GM18508 (cell line): ENCODE measurements around the gene AGFG2.
"Not testable (repeated sequence)": the region's sequence is repeated elsewhere in the genome, so short reads cannot be mapped to it uniquely, and the experiment has no call there.

Experiments used
- ATAC-seq: cut with Tn5 transposase; IDR thresholded peaks from one replicate; pipeline ENCODE4 v1.9.1; 2021; ENCODE audit warnings: moderate number of reproducible peaks; ENCODE audit not compliant: insufficient read depth, unreplicated experiment

Gene AGFG2

GRCh38 chr7:100538654-100539435, at the start of gene AGFG2:
TSS of gene AGFG2 (plus strand) at chr7:100539203. CDS start at chr7:100539347, 144 bp downstream.
- peak; percentile 80 for ATAC-seq

GRCh38 chr7:100489824-100490223, 49.2 kb upstream of the AGFG2 start:
- no peak for ATAC-seq

GRCh38 chr7:100490483-100491191, 48.4 kb upstream of the AGFG2 start:
- no peak for ATAC-seq

- ATAC-seq = no peak
Observed at GRCh38 chr7:100491192-100491578, 47.8 kb upstream of the AGFG2 start.

GRCh38 chr7:100492738-100493475, 46.1 kb upstream of the AGFG2 start:
- ATAC-seq = no peak

GRCh38 chr7:100493476-100494264, 45.3 kb upstream of the AGFG2 start:
- ATAC-seq = no peak

GRCh38 chr7:100496509-100496908, 42.5 kb upstream of the AGFG2 start:
- no peak for ATAC-seq

GRCh38 chr7:100500743-100501142, 38.3 kb upstream of the AGFG2 start:
- not testable (repeated sequence) for ATAC-seq

GRCh38 chr7:100504031-100504430, 35.0 kb upstream of the AGFG2 start:
- ATAC-seq = not testable (repeated sequence)

- ATAC-seq = no peak
Observed at GRCh38 chr7:100504887-100505611, 34.0 kb upstream of the AGFG2 start.

- no peak for ATAC-seq
Observed at GRCh38 chr7:100506356-100506923, 32.6 kb upstream of the AGFG2 start.

GRCh38 chr7:100509231-100509630, 29.8 kb upstream of the AGFG2 start:
- no peak for ATAC-seq

- ATAC-seq = no peak
Observed at GRCh38 chr7:100510437-100511239, 28.4 kb upstream of the AGFG2 start.

GRCh38 chr7:100513212-100513810, 25.7 kb upstream of the AGFG2 start:
- no peak for ATAC-seq

- no peak for ATAC-seq
Observed at GRCh38 chr7:100515072-100515532, 23.9 kb upstream of the AGFG2 start.

GRCh38 chr7:100516135-100516812, 22.7 kb upstream of the AGFG2 start:
- no peak for ATAC-seq

- no peak for ATAC-seq
Observed at GRCh38 chr7:100517305-100517704, 21.7 kb upstream of the AGFG2 start.
